ENCODE data around the gene VWDE. TPM values are rescaled to one million over a fixed set of nuclear protein-coding genes. Genes with fewer than 3 reads are reported as not detected.

Gene VWDE
- total and polyA plus RNA-seq, 2 experiments from 2014 or later = 0.13 to 2.1 TPM

DNA sequence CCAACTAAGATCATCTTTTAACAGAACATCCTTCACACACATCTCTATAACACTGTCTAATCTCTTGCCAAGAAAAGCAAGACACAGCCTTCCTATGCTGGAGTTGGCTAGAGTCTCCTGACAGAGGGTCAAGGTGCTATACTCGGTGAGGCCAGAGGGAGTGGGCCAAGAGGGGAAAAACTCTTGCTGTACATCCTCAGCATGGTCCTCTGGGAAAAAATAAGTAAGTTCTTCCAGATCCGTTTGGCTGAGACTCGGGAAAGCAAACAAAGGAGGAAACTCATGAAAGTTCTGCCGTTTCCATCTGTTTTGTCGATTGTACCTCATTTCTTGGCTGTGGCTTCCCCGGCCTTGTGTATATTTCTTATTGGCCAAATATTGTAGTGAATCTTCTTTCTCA is 33.9 kb downstream of the VWDE start:
- no peak overlapping the region for H3K4me2 ChIP-seq
- H3K4me3 ChIP-seq = no peak overlapping the region
- H3K79me2 ChIP-seq = no peaks in the 10 kb centered on the region
- no peaks in the 10 kb centered on the region for H3K4me1 ChIP-seq (ENCODE audit: insufficient read depth)
- WGBS (ENCODE audit: low lambda C conversion rate, missing lambda C conversion rate) = 91% methylated on average over 6 of the region's 6 CpGs
- no peak overlapping the region for H2AFZ ChIP-seq
- DNase-seq (ENCODE audit: low spot score) = no peak
- H3K9me3 ChIP-seq (ENCODE audit: low read depth) = no peaks in the 10 kb centered on the region
- TF ChIP-seq EZH2 (IDR thresholded peaks at IDR 0.05; ENCODE audit: borderline replicate concordance) = no peak
- TF ChIP-seq, protein P1, sequence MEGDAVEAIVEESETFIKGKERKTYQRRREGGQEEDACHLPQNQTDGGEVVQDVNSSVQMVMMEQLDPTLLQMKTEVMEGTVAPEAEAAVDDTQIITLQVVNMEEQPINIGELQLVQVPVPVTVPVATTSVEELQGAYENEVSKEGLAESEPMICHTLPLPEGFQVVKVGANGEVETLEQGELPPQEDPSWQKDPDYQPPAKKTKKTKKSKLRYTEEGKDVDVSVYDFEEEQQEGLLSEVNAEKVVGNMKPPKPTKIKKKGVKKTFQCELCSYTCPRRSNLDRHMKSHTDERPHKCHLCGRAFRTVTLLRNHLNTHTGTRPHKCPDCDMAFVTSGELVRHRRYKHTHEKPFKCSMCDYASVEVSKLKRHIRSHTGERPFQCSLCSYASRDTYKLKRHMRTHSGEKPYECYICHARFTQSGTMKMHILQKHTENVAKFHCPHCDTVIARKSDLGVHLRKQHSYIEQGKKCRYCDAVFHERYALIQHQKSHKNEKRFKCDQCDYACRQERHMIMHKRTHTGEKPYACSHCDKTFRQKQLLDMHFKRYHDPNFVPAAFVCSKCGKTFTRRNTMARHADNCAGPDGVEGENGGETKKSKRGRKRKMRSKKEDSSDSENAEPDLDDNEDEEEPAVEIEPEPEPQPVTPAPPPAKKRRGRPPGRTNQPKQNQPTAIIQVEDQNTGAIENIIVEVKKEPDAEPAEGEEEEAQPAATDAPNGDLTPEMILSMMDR (IDR thresholded peaks at IDR 0.05; ENCODE audit: poor library complexity) = no peak
- no peak for TF ChIP-seq EZH2phosphoT487 (IDR thresholded peaks at IDR 0.05; ENCODE audit: low read depth, severe bottlenecking, unreplicated experiment)
- no peaks in the 10 kb centered on the region for H3K36me3 ChIP-seq (replicated peaks; ENCODE audit: insufficient read depth, low read depth)
- H3K27ac ChIP-seq = no peak overlapping the region
- no peaks in the 10 kb centered on the region for H3K27me3 ChIP-seq
- H3K9me2 ChIP-seq (replicated peaks; ENCODE audit: insufficient read depth) = no peaks in the 10 kb centered on the region
- no peaks in the 10 kb centered on the region for H4K20me1 ChIP-seq (ENCODE audit: insufficient read depth, poor library complexity, severe bottlenecking)

DNA sequence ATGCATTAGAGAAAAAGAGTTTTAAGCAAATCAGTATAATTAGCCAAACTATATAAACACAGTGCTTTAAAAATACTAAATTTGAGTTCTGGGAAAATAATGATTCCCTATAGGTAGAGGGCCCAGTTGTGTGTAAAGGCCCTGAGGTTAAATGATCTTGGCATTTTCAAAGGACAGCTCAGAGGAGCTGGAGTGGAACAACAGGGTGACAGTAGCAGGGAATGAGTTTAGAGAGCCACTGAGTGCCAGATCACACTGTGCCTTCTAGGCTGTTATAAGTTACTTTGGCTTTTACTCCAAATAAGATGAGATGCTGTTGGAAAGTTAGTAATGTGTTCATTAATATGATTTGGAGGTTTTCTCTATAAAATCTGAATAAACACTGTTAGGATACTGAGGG is 34.6 kb downstream of the VWDE start:
- H3K79me2 ChIP-seq = no peaks in the 10 kb centered on the region
- no peaks in the 10 kb centered on the region for H3K9me2 ChIP-seq (replicated peaks; ENCODE audit: insufficient read depth)
- no peak overlapping the region for H3K4me2 ChIP-seq
- no peaks in the 10 kb centered on the region for H4K20me1 ChIP-seq (ENCODE audit: insufficient read depth, poor library complexity, severe bottlenecking)
- no peaks in the 10 kb centered on the region for H3K4me1 ChIP-seq (ENCODE audit: insufficient read depth)
- no peaks in the 10 kb centered on the region for H3K9me3 ChIP-seq (ENCODE audit: low read depth)
- H3K27me3 ChIP-seq = no peaks in the 10 kb centered on the region
- H3K36me3 ChIP-seq (replicated peaks; ENCODE audit: insufficient read depth, low read depth) = no peaks in the 10 kb centered on the region
- H3K4me3 ChIP-seq = no peak overlapping the region
- no peak overlapping the region for H2AFZ ChIP-seq
- TF ChIP-seq, protein P1 (IDR thresholded peaks at IDR 0.05; ENCODE audit: poor library complexity) = no peak
- TF ChIP-seq EZH2 (IDR thresholded peaks at IDR 0.05; ENCODE audit: borderline replicate concordance) = no peak
- no peak for TF ChIP-seq EZH2phosphoT487 (IDR thresholded peaks at IDR 0.05; ENCODE audit: low read depth, severe bottlenecking, unreplicated experiment)
- no peak for DNase-seq (ENCODE audit: low spot score)
- no peak overlapping the region for H3K27ac ChIP-seq

DNA sequence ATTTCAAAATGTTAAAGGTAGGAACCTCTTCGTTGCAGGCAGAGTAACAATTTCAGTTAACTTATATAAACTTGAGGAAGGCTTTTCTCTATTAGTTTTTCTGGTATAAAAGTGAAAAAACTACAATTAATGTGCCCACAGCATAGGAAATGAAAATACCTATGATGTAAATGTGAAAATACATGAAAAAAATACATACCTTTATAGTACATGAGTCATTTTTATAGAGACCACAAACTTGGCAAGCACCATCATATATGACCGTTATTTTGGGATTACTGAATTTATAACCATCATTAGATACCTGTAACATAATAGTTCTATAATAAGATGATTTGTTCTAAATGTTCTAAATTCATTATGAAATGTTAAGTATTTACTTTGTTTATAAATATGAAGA is 42.7 kb downstream of the VWDE start:
- H3K4me2 ChIP-seq = no peak overlapping the region
- H3K27ac ChIP-seq = no peak overlapping the region
- H3K4me3 ChIP-seq = no peak overlapping the region
- H3K27me3 ChIP-seq = no peaks in the 10 kb centered on the region
- DNase-seq (ENCODE audit: low spot score) = no peak
- no peaks in the 10 kb centered on the region for H4K20me1 ChIP-seq (ENCODE audit: insufficient read depth, poor library complexity, severe bottlenecking)
- H3K79me2 ChIP-seq = no peaks in the 10 kb centered on the region
- H3K9me2 ChIP-seq (replicated peaks; ENCODE audit: insufficient read depth) = no peaks in the 10 kb centered on the region
- no peaks in the 10 kb centered on the region for H3K36me3 ChIP-seq (replicated peaks; ENCODE audit: insufficient read depth, low read depth)
- H3K9me3 ChIP-seq (ENCODE audit: low read depth) = no peaks in the 10 kb centered on the region
- TF ChIP-seq EZH2 (IDR thresholded peaks at IDR 0.05; ENCODE audit: borderline replicate concordance) (no peak), EZH2phosphoT487 (IDR thresholded peaks at IDR 0.05; ENCODE audit: low read depth, severe bottlenecking, unreplicated experiment) (no peak)
- TF ChIP-seq, protein P1 (IDR thresholded peaks at IDR 0.05; ENCODE audit: poor library complexity) = no peak
- no peaks in the 10 kb centered on the region for H3K4me1 ChIP-seq (ENCODE audit: insufficient read depth)
- 37% methylated on average over 2 of the region's 2 CpGs for WGBS (ENCODE audit: low lambda C conversion rate, missing lambda C conversion rate)
- no peak overlapping the region for H2AFZ ChIP-seq

DNA sequence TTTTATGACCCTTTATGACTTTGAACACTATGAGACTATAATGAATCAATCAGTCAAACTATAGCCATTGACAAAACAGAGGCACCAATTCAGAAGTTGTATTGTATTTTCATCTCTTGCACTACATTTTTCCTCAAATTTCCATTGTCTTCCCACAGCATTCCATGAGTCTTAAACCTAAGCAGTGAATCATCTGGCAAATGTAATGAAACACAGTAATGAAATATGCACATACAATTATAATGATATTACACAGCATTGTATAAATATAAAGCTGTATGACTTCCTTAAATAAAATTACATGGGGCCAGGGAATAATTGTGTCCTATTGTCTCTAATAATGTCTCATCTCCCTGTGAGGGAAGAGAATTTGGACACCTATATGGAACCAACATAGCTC is 45.0 kb downstream of the VWDE start:
- Histone ChIP-seq H3K9me3 (ENCODE audit: low read depth) (no peaks in the 10 kb centered on the region), H3K79me2 (no peaks in the 10 kb centered on the region), H3K27ac (no peak overlapping the region), H3K4me2 (no peak overlapping the region), H3K4me3 (no peak overlapping the region), H3K9me2 (replicated peaks; ENCODE audit: insufficient read depth) (no peaks in the 10 kb centered on the region), H3K36me3 (replicated peaks; ENCODE audit: insufficient read depth, low read depth) (no peaks in the 10 kb centered on the region), H2AFZ (no peak overlapping the region), H4K20me1 (ENCODE audit: insufficient read depth, poor library complexity, severe bottlenecking) (no peaks in the 10 kb centered on the region), H3K27me3 (no peaks in the 10 kb centered on the region), H3K4me1 (ENCODE audit: insufficient read depth) (no peaks in the 10 kb centered on the region)
- DNase-seq (ENCODE audit: low spot score) = no peak
- TF ChIP-seq EZH2phosphoT487 (IDR thresholded peaks at IDR 0.05; ENCODE audit: low read depth, severe bottlenecking, unreplicated experiment) (no peak), EZH2 (IDR thresholded peaks at IDR 0.05; ENCODE audit: borderline replicate concordance) (no peak)
- TF ChIP-seq, protein P1 (IDR thresholded peaks at IDR 0.05; ENCODE audit: poor library complexity) = no peak

Measured in hepatocyte (in vitro differentiated cells).